SW480 (cell line): ENCODE data around the gene SLC4A5.
"Not testable (repeated sequence)": the region's sequence is repeated elsewhere in the genome, so short reads cannot be mapped to it uniquely, and the experiment has no call there.

Experiments
- DNase-seq: peaks from one replicate; pipeline ENCODE4 v3.0.0-alpha.2; 2016; ENCODE audit warnings: low spot score

SLC4A5 gene

DNA sequence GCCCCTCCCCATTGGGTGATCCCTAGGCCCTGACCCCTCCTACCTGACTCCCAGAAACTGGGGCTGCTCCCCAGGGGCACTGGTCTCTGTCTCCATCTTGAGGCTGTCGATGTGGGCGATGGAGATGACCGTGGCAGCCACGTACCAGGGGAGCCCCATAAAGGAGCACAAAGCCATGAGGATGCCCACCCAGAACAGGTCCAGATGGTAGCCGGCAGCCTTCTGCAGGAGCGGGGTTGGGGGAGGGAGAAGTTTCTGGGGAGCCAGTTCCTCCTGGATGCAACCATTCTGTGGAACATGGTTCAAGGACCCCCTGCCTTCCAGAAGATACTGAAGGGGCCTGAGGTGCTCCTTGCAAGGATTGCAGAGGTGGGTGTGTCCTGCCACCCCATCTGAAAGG lies 110.8 kb downstream of the SLC4A5 start:
- DNase-seq: no peak

DNA sequence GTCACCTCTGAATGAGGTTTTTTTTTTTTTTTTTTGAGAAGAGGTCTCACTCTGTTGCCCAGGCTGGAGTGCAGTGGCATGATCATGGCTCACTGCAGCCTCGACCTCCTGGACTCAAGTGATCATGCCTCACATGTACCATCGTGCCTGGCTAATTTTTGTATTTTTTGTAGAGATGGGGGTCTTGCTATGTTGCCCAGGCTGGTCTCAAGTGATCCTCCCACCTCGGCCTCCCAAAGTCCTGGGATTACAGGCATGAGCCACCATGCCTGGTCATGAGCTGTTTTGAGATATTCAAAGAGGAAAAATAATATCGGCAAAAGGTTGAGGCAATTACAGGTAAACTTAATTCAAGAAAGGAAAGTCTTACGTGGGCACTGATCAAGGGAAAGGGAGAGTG lies 113.4 kb downstream of the SLC4A5 start:
- DNase-seq: not testable (repeated sequence)

DNA sequence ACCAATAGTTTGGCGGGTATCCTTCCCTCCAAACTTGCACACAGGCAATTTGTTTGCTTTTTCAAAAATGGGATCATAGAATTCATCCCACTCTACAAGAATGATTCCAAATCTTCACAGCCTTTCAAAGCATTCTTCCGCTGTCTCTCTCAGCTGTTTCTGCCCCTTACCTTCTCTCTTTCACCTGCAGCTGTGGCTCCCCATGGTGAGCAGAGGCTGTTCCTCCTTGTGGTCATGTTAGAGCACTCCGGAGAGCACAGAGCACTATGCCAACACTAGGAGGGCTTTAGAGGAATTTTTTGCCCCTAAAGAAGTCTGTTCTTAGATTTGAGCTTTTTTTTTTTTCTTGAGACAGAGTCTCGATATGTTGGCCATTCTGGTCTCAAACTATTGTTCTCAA lies 114.4 kb downstream of the SLC4A5 start:
- DNase-seq: no peak

DNA sequence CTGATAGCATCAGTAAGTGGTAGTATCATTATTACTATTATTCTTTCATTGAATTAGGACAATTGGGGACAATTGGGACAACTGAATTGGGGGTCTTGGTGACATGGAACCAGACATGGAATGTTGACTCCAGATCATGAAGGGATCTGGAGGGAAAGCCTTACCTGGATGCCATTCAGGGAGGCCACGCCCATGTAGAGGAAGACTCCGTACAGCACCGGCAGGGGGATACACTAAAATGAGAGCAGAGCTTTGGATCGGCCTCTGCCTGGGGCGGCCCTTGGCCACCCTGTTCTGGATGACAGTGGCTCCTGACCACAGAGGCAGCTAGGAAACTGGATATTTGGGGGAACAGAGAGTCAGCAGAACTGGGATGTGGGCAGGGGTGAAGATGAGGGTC lies 115.6 kb downstream of the SLC4A5 start:
- no peak for DNase-seq

DNA sequence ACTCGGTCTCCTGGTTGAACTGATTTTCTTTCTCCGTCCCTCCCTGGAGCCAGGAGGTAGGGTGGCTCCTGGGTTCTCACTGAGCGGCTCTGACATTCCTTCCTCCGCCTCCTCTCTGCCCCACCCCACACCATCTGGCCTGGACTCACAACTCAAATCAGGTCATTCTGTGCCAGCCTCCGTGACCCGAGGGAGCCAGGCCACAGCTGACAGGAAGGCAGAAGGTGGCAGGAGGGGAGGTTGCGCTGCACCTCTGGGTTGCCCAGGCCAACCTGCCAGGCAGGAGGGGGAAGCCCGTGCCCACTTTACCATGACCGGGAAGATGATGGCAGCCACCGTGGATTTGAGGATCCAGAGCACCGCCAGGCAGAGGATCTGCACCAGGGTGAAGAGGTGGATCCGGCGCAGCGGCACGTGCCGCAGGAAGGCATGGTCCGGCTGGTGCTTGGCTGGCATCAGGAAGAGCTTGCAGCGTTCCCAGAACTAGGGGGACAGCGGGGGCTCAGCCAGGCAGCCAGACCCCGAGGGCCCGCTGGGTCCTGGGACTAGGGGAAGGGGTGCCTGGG lies 116.5 kb downstream of the SLC4A5 start:
- peak; percentile 35 for DNase-seq

DNA sequence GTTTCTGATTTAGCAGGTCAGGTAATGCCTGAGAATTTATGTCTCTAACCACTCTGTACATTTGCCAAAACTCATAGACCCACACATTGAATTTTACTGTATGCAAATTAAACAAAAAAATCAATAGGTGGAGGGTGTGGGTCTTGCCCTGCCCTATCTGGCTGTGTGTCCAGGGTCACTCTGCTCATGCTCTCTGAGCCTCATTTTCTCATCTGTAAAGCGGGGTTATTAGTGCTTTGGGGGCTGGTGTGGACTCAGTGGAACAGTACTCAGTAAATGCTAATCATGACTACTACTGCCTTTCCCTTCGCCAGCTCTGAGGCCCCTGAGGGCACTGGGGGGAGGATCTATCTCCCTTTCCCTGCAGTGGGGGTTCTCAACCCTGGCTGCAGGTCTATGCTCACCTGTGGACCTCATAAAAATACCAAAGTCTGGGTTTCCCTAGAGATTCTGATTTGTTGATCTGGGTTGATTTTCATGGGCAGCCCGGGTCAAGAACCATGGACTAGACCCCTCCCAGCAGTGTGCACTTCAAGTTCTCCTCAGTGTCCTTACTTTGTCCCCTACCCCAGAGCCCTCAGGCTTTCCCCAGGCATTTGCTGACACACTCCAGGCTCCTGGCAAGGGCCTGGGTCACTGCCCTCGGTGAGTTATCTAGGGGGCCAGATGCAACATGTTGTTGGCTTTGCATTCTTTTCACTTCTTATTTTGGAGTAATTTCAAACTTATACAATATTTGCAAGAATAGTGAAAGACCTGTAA lies 117.3 kb downstream of the SLC4A5 start:
- no peak for DNase-seq

DNA sequence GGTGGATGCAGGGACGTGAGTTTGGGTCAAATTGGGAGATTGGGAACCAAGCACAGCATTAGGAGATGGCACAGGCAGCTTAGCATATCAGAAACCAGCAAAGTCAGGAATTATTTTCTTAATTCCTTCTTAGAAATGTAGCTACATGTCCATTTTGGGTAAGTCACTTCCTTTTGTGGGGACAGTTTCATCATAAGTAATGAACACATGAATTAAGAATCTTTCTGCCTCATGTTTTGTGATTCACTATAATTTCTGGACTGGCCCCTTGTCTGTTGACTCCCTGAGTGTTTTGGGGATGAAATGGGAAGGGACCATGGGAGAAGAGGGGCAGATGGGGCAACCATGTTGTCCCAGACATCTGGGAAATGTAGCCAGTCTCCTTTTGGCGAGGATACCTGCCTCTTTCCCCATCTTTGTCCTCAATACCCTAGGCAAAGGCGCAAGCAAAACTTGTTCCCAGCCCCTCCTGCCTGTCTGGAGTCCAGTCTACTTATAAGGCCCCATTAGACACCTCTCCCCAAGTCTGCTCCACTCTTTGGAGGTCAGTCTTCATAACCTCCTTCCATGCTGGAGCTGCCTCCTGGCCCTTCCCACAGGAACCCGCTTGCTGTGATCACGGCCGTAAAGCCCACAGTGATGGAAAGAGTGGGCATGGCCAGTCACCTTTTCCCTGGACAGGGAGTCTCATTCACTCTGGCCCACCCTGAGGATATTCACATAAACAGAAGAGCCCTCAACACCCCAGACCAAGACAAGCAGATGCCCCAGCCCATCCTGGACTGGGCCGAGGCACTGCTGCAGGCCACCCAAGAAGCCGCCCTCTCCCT lies 119.1 kb downstream of the SLC4A5 start:
- DNase-seq: no peak

DNA sequence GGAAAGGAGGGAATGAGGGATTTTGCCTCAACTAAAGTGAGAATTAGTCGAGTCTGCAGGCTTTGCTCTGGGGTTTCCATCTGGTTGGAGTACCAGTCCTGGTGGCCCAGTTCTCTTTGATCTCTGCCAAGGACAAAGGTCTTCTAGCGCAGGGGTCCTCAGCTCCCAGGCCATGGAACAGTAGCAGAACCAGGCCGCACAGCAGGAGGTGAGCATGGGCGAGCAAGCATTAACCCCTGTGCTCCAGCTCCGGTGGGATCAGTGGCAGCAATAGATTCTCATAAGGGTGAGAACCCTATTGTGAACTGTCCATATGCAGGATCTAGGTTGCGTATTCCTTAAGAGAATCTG lies 120.9 kb downstream of the SLC4A5 start:
- no peak for DNase-seq

DNA sequence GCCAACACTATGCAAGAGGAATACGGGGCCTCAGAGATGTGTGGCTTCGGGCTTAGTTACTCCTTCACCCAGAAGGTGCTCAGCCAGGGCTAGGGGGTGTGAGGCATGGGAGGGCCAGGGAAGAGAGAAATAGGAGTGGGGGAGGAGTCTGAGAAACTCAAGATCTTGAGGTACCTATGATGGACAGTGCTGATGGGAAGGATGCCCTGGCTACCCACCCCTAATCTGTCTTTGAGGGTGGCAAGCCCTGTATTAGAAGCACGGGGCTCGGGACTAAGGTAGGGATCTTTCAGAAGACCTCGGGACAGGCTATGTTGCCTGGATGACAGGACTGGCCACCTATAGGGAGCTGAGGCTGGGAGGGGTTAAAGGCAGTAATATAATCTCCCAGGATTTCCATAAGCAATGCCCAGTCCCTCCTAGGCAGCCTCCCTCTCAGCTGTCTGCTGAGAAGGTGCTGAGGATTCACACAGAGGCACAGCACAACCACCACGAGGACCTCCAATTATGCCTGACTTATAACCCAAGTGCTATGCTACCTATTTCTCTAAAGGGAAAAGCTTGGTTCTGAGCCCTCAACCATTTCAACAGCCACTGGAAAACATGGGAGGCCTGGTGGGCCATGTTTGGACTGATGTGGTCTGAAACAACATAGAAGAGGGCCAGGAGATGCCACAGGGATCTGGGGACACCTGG lies 121.5 kb downstream of the SLC4A5 start:
- DNase-seq: no peak

DNA sequence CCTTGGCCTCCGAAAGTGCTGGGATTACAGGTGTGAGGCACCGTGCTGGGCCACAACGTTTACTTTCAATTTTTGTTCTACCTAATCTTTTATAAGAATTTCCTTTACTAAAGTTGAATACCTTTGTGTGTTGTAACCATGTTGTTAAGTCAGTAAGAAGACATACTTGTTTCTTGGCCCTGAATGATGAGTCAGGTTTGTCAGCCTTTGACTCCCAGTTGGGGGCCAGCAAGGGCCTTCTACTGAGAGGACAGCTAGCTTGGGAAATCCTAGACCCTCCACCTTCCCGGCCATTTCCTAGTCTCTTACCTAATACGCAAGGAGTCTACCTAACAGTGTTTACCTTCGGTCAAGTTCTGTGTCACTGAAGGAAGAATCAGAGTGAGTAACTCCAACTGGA lies 122.1 kb downstream of the SLC4A5 start:
- DNase-seq: no peak

DNA sequence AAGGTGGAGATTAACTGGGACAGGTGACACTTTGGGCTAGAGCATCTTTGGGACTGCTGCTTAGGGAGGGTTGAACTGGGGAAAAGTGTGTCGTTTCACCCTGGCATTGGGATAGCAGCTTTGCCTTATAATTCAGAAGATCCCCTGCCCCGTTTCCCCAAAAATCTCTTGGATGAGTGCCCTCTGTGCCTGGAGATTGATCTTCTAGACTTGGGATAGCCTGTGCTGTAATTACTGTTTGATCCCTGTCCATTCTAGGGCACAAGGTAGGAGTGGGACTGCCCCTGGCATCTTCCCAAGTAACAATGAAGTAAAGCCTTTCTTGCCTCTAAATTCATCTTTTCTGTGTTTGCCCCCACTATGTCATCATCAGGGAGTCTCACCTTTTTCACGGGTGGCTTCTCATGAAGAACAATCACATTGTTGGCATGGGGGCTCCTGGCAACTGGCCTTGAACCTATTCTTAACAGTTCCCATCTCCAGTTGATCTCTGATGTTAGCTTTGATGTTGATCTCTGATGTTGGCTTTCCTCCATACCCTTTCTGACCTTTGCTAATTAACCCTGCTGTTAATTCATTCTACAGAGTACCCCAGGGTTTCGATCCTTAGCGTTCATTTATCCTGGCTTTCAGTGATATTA lies 123.2 kb downstream of the SLC4A5 start:
- no peak for DNase-seq

DNA sequence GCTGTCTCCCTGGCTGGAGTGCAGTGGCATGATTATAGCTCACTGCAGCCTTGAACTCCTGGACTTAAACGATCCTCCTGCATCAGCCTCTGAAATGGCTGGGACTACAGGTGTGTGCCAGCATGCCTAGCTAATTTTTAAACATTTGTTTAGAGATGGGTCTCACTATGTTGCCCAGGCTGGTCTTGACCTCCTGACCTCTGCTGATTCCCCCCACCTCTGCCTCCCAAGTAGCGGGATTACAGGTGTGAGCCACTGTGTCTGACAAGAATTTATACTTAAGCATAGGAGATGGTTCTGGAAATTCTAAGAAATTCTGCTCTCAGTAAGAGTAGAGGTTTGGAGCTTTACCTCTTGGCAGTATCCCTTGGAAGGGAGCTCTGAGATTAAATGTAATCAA lies 126.6 kb downstream of the SLC4A5 start:
- DNase-seq: no peak

DNA sequence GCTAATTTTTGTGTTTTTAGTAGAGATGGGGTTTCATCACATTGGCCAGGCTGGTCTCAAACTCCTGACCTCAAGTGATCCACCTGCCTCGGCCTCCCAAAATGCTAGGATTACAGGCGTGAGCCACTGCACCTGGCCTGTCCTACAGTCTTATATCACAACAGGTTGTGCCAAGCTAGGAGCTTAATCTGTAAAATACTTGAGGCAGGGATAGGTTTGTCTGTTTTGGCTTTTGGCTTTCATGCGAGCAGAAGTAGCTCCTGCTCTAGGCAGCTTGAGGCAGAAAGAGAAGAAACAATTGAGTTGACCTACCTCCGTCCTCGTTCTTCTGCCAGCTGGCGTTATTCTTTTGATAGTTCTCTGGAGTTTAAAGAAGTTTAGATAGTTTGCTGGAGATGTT lies 127.4 kb downstream of the SLC4A5 start:
- DNase-seq: not testable (repeated sequence)

DNA sequence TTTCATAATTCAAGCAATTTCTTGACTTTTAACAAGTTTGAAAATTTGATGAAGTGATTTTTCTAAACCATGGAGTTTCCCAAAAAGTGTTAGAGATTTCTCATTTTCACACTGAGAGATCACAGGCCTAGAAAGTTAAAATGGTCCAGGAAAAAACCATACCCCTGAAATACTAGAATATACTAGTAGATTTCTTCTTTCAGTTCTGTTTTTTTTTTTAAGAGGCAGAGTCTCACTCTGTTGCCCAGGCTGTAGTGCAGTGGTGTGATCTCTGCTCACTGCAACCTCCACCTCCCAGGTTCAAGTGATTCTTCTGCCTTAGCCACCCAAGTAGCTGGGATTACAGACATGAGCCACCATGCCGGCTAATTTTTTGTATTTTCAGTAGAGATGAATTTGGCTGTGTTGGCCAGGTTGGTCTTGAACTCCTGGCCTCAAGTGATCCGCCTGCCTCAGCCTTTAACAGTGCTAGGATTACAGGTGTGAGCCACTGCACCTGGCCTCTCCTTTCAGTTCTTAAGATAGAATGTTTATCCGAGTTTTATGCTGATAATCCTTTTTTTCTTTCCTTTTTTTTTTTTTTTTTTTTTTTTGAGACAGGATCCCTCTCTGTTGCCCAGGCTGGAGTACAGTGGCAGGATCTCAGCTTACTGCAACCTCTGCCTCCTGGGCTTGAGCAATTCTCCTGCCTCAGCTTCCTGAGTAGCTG lies 130.4 kb downstream of the SLC4A5 start:
- no peak for DNase-seq

DNA sequence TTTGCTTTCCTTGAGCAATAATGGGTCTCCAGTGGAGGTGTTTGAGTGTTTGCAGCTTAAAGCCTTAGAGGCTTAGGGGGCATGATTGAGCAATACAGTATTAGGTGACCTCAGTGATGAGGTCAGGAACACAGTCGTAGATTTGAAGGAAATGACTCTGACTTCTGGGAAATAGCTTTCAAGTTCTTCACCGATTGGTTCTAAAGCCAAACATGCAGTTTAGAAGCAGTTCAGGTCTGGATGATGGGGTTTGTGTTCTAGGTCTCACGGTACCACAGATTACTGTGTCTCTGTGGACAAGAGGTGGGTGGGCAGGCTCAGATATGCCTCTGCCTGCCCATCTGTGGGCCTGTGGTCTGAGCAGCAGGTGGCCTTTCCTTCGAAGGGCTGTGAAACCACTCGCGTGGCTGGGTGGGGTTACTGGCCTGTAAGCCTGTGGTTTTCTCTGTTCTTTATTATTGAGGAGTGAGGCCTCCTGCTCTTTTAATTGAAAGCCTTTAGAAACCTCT lies 137.0 kb downstream of the SLC4A5 start:
- DNase-seq: no peak

DNA sequence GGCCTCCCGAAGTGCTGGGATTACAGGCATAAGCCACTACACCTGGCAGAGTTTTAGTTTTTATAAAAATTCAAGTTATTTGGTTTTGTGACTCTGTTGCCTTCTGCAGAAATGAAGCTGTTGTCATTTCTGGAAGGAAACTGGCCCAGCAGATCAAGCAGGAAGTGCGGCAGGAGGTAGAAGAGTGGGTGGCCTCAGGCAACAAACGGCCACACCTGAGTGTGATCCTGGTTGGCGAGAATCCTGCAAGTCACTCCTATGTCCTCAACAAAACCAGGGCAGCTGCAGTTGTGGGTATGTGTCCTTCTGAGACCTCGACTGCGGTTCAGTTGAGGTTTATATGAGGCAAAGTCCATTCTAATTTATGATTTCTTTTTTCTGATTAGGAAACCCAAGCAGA lies 137.6 kb downstream of the SLC4A5 start:
- peak; percentile 67 for DNase-seq

DNA sequence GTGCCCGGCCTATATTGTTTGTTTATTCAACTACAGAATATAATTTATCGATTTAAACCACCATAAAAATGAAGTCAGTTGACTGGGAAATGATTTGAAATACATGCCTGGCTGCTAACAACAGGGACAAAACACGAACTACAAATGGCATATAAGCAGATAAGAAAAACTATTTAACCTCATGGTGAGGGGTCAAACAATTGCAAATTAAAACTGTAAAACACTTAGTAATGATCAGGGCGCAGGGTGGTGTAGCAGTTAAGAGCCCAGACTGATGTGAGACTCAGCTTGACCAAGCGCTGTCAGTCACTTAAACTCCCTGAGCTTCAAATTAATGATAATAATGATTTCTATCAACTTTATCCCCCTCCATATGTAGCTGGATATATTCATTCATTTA lies 138.1 kb downstream of the SLC4A5 start:
- no peak for DNase-seq

DNA sequence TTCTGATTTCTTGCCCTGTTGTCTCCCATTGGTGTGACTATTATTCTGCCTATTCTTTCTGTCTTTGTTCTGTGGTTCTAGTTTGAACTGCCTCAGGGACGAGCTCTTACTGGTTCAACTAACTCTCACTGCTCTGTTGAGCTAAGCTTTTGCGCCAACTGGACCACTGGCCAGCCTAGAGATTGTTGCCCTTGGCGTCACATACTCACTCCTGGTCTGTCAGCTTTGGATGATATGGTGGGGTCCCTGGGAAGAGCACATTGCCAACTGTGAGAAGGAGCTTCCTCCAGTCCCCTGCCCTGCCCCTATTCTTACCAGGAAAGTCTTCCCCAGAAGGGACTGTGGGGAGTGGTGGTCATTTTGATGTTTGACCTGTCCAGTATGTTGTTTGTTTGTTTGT lies 138.8 kb downstream of the SLC4A5 start:
- DNase-seq: no peak

DNA sequence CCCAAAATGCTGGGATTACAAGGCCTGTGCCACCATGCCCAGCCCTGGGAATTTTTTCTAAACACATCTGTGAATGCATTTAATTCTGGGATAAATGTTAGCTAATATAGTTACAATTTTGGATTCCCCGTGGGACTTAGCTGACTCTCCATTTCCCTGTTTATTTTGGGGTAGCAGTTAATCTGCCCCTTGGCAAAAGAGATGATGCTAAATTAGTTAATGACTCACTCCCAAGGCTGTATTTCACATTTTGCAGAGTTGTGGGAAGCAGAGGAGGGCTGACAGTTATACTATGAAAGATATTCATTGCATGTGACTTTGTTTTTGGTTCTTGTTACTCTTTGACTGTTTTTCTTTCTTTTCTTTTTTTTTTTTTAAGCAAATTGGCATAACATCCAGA lies 141.6 kb downstream of the SLC4A5 start:
- DNase-seq: no peak

DNA sequence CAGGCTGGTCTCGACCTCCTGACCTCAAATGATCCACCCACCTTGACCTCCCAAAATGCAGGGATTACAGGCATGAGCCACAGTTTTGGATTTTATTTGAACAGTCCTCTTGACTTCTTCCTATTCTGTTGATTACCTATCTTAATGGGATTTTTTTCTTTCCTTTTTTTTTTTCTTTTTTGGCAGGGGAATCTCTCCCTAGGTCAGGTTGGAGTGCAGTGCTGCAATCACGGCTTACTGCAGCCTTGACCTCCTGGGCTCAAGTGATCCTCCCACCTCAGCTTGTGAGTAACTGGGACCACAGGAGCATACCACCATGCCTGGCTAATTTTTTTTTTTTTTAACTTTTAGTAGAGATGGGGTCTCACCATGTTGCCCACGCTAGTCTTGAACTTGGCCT lies 142.0 kb downstream of the SLC4A5 start:
- DNase-seq: no peak

DNA sequence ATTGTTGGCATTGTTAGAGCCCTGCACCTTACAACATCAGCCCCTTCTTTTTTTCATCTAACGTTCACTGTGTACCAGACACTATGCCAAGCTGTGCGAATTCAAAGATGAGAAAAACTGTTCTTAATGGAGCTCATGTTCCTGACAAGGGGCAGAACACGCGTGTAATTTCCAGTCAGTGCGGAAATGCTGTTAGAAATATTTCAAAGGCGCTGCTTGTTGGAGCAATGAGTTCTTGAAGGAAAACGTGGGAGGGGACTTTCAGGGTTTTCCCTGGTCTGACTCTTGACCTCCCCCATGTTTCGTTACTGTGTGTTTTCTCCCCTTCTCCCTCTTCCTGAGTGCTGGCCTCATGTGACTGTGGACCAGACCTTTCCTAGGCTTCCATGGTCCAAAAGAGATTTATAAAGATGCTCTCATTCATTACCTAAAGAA lies 143.3 kb downstream of the SLC4A5 start:
- DNase-seq: no peak
